ENCODE results near the gene ELOF1.

DNA sequence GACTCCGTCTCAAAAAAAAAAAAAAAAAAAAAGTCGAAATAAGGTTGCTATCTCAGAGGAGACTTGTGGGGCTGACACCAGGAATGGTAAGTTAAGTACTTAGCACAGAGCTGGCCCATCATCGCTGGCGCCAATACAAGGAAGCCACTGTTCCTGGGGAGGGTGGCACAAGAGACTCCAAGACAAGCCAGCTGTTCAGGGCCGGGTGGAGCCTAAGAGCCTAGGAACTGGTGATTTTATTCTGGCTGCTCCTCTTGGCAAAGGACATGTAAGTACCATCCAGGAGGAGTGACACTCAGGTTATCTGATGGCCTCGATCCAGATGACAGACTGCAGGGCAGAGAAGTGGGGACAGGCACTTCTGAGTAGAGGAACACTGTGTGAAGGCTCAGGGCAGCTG lies 3.8 kb downstream of the ELOF1 start:
- no peak for TF ChIP-seq FOXM1 (IDR thresholded peaks at IDR 0.05; ENCODE audit: low read depth)
- TF ChIP-seq POLR2AphosphoS5 (IDR thresholded peaks at IDR 0.05; ENCODE audit: low read depth, low read length): no peak
- TF ChIP-seq, protein P1, sequence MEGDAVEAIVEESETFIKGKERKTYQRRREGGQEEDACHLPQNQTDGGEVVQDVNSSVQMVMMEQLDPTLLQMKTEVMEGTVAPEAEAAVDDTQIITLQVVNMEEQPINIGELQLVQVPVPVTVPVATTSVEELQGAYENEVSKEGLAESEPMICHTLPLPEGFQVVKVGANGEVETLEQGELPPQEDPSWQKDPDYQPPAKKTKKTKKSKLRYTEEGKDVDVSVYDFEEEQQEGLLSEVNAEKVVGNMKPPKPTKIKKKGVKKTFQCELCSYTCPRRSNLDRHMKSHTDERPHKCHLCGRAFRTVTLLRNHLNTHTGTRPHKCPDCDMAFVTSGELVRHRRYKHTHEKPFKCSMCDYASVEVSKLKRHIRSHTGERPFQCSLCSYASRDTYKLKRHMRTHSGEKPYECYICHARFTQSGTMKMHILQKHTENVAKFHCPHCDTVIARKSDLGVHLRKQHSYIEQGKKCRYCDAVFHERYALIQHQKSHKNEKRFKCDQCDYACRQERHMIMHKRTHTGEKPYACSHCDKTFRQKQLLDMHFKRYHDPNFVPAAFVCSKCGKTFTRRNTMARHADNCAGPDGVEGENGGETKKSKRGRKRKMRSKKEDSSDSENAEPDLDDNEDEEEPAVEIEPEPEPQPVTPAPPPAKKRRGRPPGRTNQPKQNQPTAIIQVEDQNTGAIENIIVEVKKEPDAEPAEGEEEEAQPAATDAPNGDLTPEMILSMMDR (IDR thresholded peaks at IDR 0.05): no peak
- TF ChIP-seq REST (IDR thresholded peaks at IDR 0.05; ENCODE audit: low read depth, low read length): no peak
- no peak for TF ChIP-seq NRF1 (IDR thresholded peaks at IDR 0.05; ENCODE audit: low read depth, low read length)
- no peak for TF ChIP-seq EZH2phosphoT487 (IDR thresholded peaks at IDR 0.05; ENCODE audit: borderline replicate concordance, low read depth)
- TF ChIP-seq YY1 (IDR thresholded peaks at IDR 0.05; ENCODE audit: low read depth): no peak

Data from SK-N-SH (cell line).